Caco-2 (cell line): ENCODE results near the gene MRPL37. TPM values are rescaled to one million over a fixed set of nuclear protein-coding genes. Genes with fewer than 3 reads are reported as not detected.

ENCODE experiments used
- BruUV-seq: library from RNA; stranded (reverse); fragments of 400-500 nt; replicated peaks from 2 replicates; lab custom pipeline; 2021; lab: Mats Ljungman, UMichigan
- CTCF ChIA-PET: fragments of 300-600 bp; sonication (Branson Sonifier 250); formaldehyde crosslinking; loops from one replicate; lab custom pipeline; 2022; ENCODE audit warnings: antibody characterized with exemption; lab: Charles Lee
- POLR2A ChIA-PET: fragments of 300-600 bp; sonication (Branson Sonifier 250); formaldehyde crosslinking; loops from one replicate; lab custom pipeline; 2022; ENCODE audit warnings: antibody characterized with exemption; lab: Charles Lee
- DNase-seq, 2 experiments: peaks; one replicate each; pipeline versions ENCODE4 v3.0.0 to v3.0.0-alpha.2; 2020 to 2022
- H3K27me3 ChIP-seq: replicated peaks from 2 replicates; pipeline ENCODE4 v1.6.0; 2011; ENCODE audit warnings: low read length; ENCODE audit not compliant: control insufficient read depth, insufficient read depth
- H3K36me3 ChIP-seq: 2 replicates; pipeline ENCODE4 v1.5.1; 2011; ENCODE audit warnings: low read length; ENCODE audit not compliant: control insufficient read depth, insufficient read depth
- H3K4me1 ChIP-seq: fragments of 250-450 bp; sonication (Bioruptor Pico); 2 replicates; pipeline ENCODE4 v1.5.1; 2020; ENCODE audit warnings: mild to moderate bottlenecking
- H3K4me3 ChIP-seq: 2 replicates; pipeline ENCODE4 v1.5.1; 2011; ENCODE audit warnings: low read depth, mild to moderate bottlenecking, control low read depth, low read length
- H3K9me3 ChIP-seq: fragments of 250-450 bp; sonication (Bioruptor Pico); 2 replicates; pipeline ENCODE4 v1.5.1; 2020; ENCODE audit warnings: mild to moderate bottlenecking, moderate library complexity
- H3K27ac Mint-ChIP-seq: one replicate; pipeline ENCODE4 v1.8.0; 2022; ENCODE audit warnings: mixed read lengths; ENCODE audit not compliant: unreplicated experiment
- H3K27me3 Mint-ChIP-seq: one replicate; pipeline ENCODE4 v1.8.0; 2022; ENCODE audit warnings: mixed read lengths; ENCODE audit not compliant: insufficient read depth, unreplicated experiment
- H3K36me3 Mint-ChIP-seq: one replicate; pipeline ENCODE4 v1.8.0; 2022; ENCODE audit warnings: mild to moderate bottlenecking, mixed read lengths; ENCODE audit not compliant: insufficient read depth, unreplicated experiment
- H3K4me1 Mint-ChIP-seq: one replicate; pipeline ENCODE4 v1.8.0; 2022; ENCODE audit warnings: low read depth, mixed read lengths; ENCODE audit not compliant: unreplicated experiment
- H3K4me3 Mint-ChIP-seq: one replicate; pipeline ENCODE4 v1.8.0; 2022; ENCODE audit warnings: mild to moderate bottlenecking, moderate library complexity, mixed read lengths; ENCODE audit not compliant: unreplicated experiment
- H3K9me3 Mint-ChIP-seq: one replicate; pipeline ENCODE4 v1.8.0; 2022; ENCODE audit warnings: mixed read lengths; ENCODE audit not compliant: unreplicated experiment
- intact Hi-C: fragments of 100-400 bp; cut with micrococcal nuclease; formaldehyde crosslinking; loops from one replicate; pipeline ENCODE4 v1.10.0; 2022; ENCODE audit not compliant: unreplicated experiment
- total RNA-seq: library from RNA; stranded (reverse); gene quantifications from 2 replicates; pipeline ENCODE4 v1.2.3, GENCODE V29; 2022
- TF ChIP-seq, protein P1 (sequence below), 2 experiments: fragments of 200-600 bp in 1 of 2; IDR thresholded peaks; 1 replicate in 1 of 2; 2 replicates in 1 of 2; pipeline versions ENCODE4 v1.5.1 to v1.8.0; 2011 to 2022; ENCODE audit warnings: antibody characterized with exemption in 1 of 2, control low read depth in 1 of 2, inconsistent platforms in 1 of 2, low read depth in 1 of 2, low read length in 1 of 2, mild to moderate bottlenecking in 1 of 2, moderate library complexity in 1 of 2; ENCODE audit not compliant: insufficient read depth in 1 of 2, severe bottlenecking in 1 of 2, unreplicated experiment in 1 of 2

Gene MRPL37
- total RNA-seq, 1 experiment from 2014 or later = 95.6 TPM

DNA sequence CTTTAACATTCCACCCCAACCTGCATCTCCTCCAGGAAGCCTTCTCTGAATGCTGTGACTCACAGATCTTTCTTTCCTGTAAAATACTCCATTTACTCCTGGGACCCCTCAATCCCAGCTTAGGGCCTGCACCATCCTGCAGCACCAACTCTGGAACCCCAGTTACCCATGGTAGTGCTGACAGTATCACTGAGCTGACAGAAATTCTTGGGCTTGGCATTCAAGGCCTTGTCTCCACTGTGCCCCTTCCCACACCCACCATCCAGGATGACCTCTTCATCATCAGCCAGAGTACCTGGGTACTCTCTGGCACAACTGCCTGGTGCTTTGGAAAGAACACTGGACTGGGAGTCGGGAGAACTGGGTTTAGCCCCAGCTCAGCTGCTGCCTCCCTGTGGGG lies 8.4 kb upstream of the MRPL37 start:
- CTCF ChIA-PET = interaction anchor here (0.6 kb wide), 1 partner anchor 63 kb away, joined by 5 read pairs; no protein-coding TSS in a partner anchor
- TF ChIP-seq, protein P1, sequence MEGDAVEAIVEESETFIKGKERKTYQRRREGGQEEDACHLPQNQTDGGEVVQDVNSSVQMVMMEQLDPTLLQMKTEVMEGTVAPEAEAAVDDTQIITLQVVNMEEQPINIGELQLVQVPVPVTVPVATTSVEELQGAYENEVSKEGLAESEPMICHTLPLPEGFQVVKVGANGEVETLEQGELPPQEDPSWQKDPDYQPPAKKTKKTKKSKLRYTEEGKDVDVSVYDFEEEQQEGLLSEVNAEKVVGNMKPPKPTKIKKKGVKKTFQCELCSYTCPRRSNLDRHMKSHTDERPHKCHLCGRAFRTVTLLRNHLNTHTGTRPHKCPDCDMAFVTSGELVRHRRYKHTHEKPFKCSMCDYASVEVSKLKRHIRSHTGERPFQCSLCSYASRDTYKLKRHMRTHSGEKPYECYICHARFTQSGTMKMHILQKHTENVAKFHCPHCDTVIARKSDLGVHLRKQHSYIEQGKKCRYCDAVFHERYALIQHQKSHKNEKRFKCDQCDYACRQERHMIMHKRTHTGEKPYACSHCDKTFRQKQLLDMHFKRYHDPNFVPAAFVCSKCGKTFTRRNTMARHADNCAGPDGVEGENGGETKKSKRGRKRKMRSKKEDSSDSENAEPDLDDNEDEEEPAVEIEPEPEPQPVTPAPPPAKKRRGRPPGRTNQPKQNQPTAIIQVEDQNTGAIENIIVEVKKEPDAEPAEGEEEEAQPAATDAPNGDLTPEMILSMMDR (IDR thresholded peaks at IDR 0.05; ENCODE audit: insufficient read depth in 1 of 2, low read depth in 1 of 2, low read length in 1 of 2, severe bottlenecking in 1 of 2, unreplicated experiment in 1 of 2) = no peak
- no peaks in the 10 kb centered on the region for H3K36me3 Mint-ChIP-seq

DNA sequence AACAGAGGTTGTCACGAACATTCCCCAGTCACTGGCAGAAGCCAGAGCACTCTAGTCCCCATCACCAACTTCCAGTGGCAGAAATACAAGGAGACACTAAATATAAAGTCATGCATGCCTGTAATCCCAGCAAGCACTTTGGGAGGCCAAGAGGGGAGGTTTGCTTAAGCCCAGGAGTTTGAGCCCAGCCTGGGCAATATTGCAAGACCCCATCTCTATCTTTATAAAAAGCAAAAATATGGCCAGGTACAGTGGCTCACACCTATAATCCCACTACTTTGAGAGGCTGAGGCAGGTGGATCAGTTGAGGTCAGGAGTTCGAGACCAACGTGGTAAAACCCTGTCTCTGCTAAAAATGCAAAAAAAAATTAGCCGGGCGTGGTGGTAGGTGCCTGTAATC lies 6.5 kb upstream of the MRPL37 start:
- Mint-ChIP-seq H3K4me3 (no peak overlapping the region), H3K4me1 (no peaks in the 10 kb centered on the region), H3K36me3 (no peaks in the 10 kb centered on the region), H3K27me3 (no peaks in the 10 kb centered on the region), H3K9me3 (no peaks in the 10 kb centered on the region), H3K27ac (no peak overlapping the region)
- ChIA-PET CTCF (no interaction called here), POLR2A (no interaction called here)
- TF ChIP-seq, protein P1 (IDR thresholded peaks at IDR 0.05; ENCODE audit: insufficient read depth in 1 of 2, low read depth in 1 of 2, low read length in 1 of 2, severe bottlenecking in 1 of 2, unreplicated experiment in 1 of 2) = no peak
- no peak for DNase-seq
- no peaks in the 10 kb centered on the region for H3K27me3 ChIP-seq
- H3K36me3 ChIP-seq = no peaks in the 10 kb centered on the region
- H3K9me3 ChIP-seq = no peaks in the 10 kb centered on the region
- H3K4me1 ChIP-seq = no peaks in the 10 kb centered on the region
- H3K4me3 ChIP-seq = no peak overlapping the region
- no TSS peak for BruUV-seq
- intact Hi-C loops = no loop called here

More for the DNA sequence above, 8.4 kb upstream of the MRPL37 start:
- Mint-ChIP-seq H3K27me3 (no peaks in the 10 kb centered on the region), H3K9me3 (no peaks in the 10 kb centered on the region), H3K4me3 (no peak overlapping the region), H3K4me1 (no peaks in the 10 kb centered on the region), H3K27ac (no peak overlapping the region)
- Histone ChIP-seq H3K9me3 (no peaks in the 10 kb centered on the region), H3K4me1 (no peaks in the 10 kb centered on the region), H3K27me3 (no peaks in the 10 kb centered on the region), H3K4me3 (no peak overlapping the region), H3K36me3 (no peaks in the 10 kb centered on the region)
- no TSS peak for BruUV-seq
- DNase-seq = no peak
- intact Hi-C loops = no loop called here
- POLR2A ChIA-PET = no interaction called here

- DNase-seq = no peak
- POLR2A ChIA-PET = interaction anchor here (0.6 to 1.0 kb wide), 3 partner anchors 62 to 300 kb away, joined by 3 to 6 read pairs (median 4); no protein-coding TSS in a partner anchor
- Histone ChIP-seq H3K36me3 (no peaks in the 10 kb centered on the region), H3K9me3 (no peaks in the 10 kb centered on the region), H3K4me1 (0 out of 2 replicates have a peak, but pooled peaks cover 3% of the 10 kb centered on the region), H3K27me3 (no peaks in the 10 kb centered on the region), H3K4me3 (peak overlapping the region; percentile 51)
- CTCF ChIA-PET = interaction anchor here (0.8 to 1.4 kb wide), 3 partner anchors 78 to 601 kb away, joined by 3 to 8 read pairs (median 3); no protein-coding TSS in a partner anchor
- TF ChIP-seq, protein P1 (IDR thresholded peaks at IDR 0.05; ENCODE audit: insufficient read depth in 1 of 2, low read depth in 1 of 2, low read length in 1 of 2, severe bottlenecking in 1 of 2, unreplicated experiment in 1 of 2) = no peak
- no peaks in the 10 kb centered on the region for H3K9me3 Mint-ChIP-seq
- no peaks in the 10 kb centered on the region for H3K27me3 Mint-ChIP-seq
- intact Hi-C loops = no loop called here
- H3K27ac Mint-ChIP-seq = peak overlapping the region; percentile 80
- peak overlapping the region; percentile 90 for H3K4me3 Mint-ChIP-seq
- peaks cover 8% of the 10 kb centered on the region for H3K4me1 Mint-ChIP-seq
- H3K36me3 Mint-ChIP-seq = no peaks in the 10 kb centered on the region
- BruUV-seq = TSS peak; percentile 81
Observed at GRCh38 chr1:54199151-54199764, 709 bp upstream of the MRPL37 start.
